ENCODE data around the gene MYOM3.

DNA sequence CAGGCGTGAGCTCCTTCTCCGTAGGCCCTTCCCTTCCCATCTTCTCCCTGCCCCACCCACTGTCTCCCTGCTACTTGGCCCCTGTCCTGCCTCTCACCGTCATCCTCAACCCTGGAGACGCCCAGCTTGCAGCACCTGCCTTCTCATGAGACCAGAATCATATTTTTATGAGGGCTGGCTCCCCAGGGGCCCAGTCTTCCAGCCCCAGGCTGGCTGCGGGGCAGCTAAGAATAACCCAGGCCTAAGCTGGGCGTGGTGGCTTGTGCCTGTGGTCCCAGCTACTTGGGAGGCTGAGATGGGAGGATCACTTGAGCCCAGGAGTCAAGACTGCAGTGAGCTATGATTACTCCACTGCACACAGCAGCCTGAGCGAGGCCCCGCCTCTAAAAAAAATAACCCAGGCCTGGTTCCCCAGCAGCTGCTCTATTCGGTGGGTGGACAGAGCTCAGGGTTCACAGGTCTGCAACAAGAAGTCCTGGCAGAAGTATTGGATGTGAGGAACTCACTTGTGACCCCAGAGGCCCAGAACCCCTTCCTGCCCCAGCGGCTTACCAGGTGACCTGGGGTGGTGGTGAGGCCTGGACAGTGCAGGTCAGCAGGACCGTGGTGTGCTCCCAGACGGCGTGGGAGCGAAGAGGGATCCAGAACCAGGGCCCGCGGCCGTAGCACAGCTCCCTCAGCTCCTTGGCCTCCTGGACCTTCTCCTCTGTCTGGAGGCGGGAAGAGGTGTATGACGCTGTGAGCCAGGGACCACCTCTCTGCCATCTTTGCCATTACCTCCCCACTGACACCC, 6.4 kb downstream of the MYOM3 start:
- TF ChIP-seq ELF1 (IDR thresholded peaks at IDR 0.05; ENCODE audit: borderline replicate concordance, low read depth) (no peak), RAD21 (IDR thresholded peaks at IDR 0.05; ENCODE audit: low read depth) (no peak), POLR2AphosphoS5 (IDR thresholded peaks at IDR 0.05; ENCODE audit: low read depth, low read length) (no peak), EZH2 (IDR thresholded peaks at IDR 0.05) (no peak), TCF7L2 (IDR thresholded peaks at IDR 0.05; ENCODE audit: borderline replicate concordance, extremely low read depth, insufficient read depth, insufficient read length) (no peak), POLR2A (IDR thresholded peaks at IDR 0.05; ENCODE audit: borderline replicate concordance, extremely low read depth, insufficient read depth, insufficient read length) (no peak), CBX3 (IDR thresholded peaks at IDR 0.05; ENCODE audit: low read depth) (no peak)
- TF ChIP-seq, protein P1, sequence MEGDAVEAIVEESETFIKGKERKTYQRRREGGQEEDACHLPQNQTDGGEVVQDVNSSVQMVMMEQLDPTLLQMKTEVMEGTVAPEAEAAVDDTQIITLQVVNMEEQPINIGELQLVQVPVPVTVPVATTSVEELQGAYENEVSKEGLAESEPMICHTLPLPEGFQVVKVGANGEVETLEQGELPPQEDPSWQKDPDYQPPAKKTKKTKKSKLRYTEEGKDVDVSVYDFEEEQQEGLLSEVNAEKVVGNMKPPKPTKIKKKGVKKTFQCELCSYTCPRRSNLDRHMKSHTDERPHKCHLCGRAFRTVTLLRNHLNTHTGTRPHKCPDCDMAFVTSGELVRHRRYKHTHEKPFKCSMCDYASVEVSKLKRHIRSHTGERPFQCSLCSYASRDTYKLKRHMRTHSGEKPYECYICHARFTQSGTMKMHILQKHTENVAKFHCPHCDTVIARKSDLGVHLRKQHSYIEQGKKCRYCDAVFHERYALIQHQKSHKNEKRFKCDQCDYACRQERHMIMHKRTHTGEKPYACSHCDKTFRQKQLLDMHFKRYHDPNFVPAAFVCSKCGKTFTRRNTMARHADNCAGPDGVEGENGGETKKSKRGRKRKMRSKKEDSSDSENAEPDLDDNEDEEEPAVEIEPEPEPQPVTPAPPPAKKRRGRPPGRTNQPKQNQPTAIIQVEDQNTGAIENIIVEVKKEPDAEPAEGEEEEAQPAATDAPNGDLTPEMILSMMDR (IDR thresholded peaks at IDR 0.05 in 2 of 3, conservative IDR thresholded peaks at IDR 0.05 in 1 of 3; ENCODE audit: borderline replicate concordance in 1 of 3, insufficient read depth in 1 of 3, low read depth in 2 of 3, low read length in 2 of 3): no peak
